NCI-H1105 treated with DMSO at 0.1 percent for 48 hours (cell line): ENCODE data around the gene DHH.

ENCODE experiments used
- DNase-seq: peaks from one replicate; lab custom pipeline; 2025; lab: John Stamatoyannopoulos, UW

Gene DHH

DNA sequence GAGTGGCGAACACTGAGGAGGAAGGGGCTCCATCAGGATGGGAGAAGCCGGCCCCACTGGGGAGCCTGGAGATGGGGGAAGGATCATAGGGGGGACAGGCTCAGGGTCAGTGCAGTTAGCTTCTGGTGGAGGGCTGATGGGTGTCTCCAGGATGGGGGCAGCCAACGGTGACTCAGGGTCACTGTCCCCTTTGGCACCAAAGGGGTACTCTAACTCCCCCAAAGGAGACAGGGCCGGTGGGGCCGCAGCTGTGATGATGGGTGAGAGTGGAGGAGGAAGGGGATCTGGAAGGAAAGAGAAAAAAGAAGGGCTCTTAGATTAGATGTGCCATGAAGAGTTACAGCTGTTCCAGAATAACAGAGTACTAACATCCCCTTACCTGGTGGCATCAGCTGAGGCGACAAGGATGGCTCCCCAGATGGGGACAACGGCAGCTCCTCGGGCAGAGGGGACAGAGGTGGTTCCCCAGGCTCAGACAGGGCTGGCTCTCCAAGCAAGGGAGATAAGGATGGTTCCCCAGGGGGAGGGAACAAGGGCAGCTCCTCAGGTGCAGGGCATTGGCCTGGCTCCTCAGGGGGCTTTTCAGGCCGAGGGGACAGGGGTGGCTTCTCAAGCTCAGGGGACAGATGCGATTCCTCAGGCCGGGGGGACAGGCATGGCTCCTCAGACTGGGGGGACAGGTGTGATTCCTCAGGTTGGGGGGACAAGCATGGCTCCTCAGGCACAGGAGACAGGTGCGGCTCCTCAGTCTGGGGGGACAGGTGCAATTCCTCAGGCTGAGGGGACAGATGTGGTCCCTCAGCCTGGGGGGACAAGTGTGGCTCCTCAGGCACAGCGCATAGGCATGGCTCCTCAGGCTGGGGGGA lies 43.9 kb downstream of the DHH start:
- no peak for DNase-seq

- DNase-seq, result no peak
Observed at GRCh38 chr12:49049566-49050224, 44.9 kb downstream of the DHH start.

- DNase-seq, result no peak
Observed at GRCh38 chr12:49048953-49049352, 45.6 kb downstream of the DHH start.

DNA sequence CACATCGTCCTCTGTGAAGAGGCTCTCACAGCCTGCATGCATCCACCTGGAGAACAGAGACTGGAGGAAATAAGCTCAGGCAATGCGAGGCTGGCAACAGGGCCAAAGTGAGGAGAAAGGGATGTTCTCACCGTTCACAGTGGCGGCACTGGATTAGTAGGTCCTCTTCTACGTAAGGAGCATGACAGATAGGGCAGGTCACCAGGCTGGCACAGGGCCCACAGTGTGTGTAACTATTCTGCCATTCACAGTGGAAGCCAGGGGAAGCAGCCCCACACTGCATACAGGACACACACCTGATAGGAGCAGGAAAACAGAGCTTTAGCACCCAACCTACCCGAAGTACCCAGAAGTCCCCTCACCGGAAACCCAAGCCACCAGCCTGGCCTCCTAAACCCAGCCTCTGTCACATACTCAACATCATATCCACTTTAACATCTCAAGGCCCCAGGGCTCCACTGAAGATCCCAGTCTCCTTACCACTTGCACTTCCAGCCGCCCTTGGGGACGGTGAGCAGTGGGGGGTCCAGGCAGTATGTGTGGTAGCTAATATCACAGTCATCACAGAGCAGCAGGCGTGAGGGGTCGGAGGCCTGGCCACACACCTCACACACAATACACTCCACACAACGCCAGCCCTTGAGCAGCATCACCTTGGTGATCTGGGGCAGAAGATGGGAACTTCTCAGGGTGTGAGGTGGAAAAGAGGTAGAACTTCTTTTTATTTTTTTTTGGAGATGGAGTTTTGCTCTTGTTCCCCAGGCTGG lies 48.3 kb downstream of the DHH start:
- DNase-seq, result no peak

DNA sequence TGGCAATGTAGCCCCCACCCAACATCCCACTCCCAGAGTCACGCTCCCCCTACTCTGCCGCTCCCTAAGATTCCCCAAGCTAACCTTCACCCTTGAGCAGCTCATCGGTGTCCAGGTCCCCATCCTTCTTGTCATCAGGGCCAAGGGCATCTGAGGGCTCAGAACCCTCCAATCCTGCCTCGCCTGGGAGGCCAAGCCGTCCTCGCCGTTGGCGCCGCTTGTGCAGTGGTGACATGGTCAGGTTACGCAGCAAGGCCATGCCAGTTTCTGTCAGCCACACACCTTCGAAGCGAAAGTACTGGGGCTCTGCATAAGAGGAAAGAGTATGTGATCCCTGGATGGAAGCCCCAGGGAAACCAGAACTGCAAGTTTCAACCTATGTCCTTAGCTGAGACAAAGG lies 49.9 kb downstream of the DHH start:
- no peak for DNase-seq

- DNase-seq, result peak; percentile 2
Observed at GRCh38 chr12:49043856-49044258, 50.7 kb downstream of the DHH start.

DNA sequence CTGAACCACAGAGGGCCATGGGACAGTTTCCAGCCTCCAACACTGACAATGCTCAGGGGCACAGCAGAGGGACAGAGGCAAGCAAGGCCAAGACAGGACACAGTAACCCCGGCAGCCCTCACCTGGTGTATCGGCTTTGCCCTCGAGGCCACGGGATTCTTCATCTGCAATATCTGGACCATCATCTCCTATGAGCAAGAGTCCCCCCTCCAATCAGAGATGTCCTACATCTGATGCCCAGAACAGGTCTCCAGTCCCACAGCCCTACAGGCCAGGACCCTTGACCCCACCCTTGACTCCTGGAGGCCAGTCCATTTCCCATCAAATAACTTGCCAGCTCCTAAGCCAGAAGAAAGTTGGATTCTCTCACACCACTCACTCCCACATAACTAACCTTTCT lies 51.4 kb downstream of the DHH start:
- no peak for DNase-seq

GRCh38 chr12:49041881-49042484 lies 52.6 kb downstream of the DHH start:
- no peak for DNase-seq

DNA sequence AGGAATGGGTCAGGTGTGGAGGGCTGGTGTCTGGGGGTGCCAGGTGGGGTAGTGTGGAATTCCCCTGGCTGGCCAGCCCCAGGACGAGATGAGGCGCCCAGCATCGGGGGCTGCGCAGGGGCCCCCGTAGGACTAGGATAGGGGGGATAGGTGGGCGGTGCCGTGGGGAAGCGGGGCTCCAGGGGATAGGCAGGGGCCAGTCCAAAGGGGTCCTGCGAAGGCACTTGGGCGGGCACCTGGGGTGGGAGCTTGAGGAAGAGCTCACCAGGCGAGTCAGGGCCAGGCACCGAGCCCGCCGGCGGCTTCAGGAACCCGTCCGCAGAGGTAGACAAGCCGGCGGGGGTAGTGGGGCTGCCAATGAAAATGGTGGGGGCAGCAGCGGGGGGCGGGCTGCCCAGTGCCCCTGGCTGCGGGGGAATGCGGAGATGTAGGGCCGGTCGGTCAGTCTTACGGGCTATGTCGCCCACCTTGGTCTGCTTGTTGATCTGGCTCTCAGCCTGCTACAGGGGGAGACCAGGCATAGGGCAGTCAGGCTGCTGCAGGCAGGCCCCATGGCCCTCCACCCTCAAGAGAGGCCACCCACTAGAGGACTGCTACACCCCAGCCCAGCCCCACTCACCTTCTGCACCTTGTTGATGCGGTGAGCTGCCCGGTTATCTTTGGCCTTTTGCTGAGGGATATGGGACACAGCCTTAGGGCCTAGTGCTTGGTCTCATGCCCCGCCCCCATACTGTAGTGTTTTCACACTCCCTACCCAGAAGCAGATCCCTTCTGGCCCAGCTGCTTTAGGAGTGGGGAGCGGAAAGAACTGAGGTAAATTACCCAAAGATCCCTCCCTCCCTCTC lies 53.3 kb downstream of the DHH start:
- DNase-seq, result no peak

- no peak for DNase-seq
Observed at GRCh38 chr12:49040364-49040855, 54.2 kb downstream of the DHH start.

DNA sequence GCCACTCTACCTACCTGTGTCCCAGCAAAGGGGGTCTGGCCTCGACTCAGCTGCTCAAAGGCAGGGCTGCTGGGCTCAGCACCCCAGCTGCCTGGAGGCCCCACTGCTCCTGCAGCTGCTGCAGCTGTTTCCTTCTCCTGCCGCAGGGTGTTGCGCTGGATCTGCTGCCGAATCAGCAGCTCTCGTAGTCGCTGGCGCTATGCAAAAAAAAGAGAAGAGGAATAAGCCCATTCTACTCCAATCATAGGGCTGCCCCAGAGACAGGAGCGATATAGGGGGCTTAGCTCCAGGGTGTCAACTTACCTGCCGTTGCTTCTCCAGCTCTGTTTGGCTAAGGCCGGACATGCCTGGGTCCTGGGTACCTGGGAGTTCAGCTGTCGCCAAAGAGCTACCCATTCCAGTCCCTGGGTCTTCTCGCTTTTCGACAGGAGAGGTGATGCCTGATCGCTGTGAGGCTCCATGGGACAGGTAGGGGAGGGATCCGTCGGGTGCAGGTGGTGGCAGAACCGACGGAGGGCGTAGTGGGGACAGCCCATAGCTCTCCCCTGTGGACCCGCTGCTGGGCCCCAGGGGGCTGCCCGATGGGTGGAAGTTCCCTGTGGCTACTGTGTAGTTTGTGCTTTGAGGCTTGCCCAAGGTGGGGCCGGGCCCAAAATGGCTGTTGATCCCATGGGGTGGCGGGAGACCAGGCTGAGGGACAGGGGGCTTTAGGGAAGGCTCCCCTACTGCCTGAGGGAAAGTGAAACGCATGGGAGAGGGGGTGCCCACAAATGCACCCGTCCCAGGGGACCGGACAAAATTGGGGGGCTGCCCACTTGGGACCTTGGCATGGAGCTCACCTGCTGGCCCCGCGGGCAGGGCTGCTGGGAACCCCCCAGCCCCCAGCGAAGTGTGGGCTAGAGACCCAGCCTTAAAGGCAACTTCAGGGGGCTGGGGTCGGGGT lies 54.9 kb downstream of the DHH start:
- DNase-seq, result no peak

DNA sequence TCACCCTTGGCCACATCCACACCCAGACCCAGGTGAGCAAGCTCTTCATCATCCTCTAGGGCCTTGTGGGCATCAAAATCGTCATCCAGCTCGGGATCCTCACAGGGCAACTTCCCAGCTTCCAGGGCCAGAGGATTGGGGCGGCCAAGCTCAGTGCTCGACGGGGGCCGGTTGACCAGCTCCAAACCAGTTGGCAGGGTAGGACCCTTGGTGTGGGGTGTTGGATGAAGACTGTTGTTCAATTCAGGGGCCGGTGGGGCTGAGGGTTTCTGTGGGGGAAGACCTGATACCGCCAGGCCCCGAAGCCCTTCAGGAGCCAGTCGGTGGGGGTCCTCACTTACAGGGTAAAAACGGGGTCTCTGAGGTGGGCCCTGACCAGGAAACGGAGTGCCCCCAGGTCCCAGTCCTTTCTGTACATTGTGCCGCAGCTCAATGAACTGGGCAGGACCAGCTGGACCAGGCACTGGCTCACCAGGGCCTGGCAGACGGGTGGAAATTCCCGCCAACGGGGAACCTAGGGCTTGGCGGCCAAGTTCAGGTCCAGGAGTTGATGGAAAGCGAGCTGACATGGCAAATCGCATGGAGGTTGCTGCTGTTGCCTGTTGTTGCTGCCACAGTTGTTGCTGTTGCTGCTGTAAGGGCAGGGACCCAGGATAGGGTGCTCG lies 56.2 kb downstream of the DHH start:
- no peak for DNase-seq

DNA sequence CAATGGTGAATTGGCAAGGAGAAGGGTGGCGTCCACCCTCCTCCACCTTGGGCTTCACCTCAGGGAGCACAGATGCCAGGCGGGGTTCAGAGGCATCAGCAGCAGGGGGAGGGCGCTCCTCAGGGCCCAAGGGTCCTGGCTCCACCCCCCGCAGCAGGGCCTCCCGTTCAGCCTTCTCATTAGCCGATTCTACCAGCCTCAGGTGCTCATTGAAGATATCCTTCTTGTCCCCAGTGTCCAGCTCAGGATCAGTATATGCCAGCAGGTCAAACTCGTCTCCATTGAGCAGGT lies 56.7 kb downstream of the DHH start:
- no peak for DNase-seq

- no peak for DNase-seq
Observed at GRCh38 chr12:49037111-49037946, 57.3 kb downstream of the DHH start.
